Stimulated activated CD4-positive, alpha-beta T cell treated with anti-CD3 and anti-CD28 coated beads, TNF-alpha, amount 100 ng/mL, for 4 hours (primary cell): Measurements from ENCODE around the gene MZT2A.
"Not testable (repeated sequence)": the region's sequence is repeated elsewhere in the genome, so short reads cannot be mapped to it uniquely, and the experiment has no call there.

ENCODE experiments used
- DNase-seq, 3 experiments: peaks; one replicate each; pipeline ENCODE4 v3.0.0-alpha.2; 2020; ENCODE audit warnings: low read depth in 3 of 3

Gene MZT2A, protein sequence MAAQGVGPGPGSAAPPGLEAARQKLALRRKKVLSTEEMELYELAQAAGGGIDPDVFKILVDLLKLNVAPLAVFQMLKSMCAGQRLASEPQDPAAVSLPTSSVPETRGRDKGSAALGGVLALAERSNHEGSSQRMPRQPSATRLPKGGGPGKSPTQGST

DNA sequence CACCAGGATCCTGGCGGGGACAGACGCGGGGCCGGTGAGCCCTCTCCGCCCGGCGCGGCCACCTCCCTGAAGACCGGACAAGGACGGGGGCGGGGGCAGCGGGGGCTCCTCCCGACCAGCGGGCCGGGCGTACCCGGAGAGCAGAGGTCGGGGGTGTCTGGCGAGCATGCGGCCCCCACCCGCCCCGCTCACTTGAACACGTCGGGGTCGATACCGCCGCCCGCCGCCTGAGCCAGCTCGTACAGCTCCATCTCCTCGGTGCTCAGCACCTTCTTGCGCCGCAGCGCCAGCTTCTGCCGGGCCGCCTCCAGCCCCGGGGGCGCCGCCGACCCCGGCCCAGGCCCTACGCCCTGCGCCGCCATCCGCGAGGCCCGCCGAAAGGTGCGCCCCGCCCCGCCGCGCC lies at the start of gene MZT2A:
MZT2A (minus strand) TSS at position 383 of the 403 bp plus-strand sequence; CDS start at position 362, 21 bp downstream.
- DNase-seq = not testable (repeated sequence)

DNA sequence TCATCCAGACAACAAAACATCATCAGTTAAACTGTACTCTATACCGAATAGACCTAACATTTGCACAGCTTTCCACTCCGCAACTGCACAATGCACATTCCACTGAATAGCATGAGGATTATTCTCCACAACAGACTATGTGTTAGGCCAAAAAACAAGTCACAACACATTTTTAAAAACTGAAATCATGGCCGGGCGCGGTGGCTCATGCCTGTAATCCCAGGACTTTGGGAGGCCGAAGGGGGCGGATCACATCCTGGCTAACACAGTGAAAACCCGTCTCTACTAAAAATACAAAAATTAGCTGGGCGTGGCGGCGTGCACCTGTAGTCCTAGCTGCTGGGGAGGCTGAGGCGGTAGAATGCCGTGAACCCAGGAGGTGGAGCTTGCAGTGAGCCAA lies 46.7 kb upstream of the MZT2A start:
- DNase-seq = not testable (repeated sequence)

DNA sequence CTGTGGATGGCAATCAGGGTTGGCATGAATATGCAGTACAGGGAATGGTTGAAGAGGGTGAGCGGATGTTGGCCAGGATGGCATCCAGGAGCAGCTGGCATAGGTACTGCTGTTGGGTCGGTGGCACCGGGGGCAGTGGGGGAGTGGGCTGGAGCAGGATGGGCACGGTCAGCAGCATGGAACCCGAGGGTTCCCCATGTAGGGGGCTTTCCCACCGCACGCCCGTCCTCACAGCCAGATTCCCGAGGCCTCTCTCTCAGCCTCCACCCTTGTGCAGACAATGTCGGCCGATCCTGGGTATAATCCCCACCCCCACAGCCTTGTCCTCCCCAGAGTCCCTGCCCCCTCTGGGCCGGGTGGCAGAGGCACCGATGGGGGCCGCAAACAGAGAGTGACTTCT lies 44.6 kb upstream of the MZT2A start:
- DNase-seq = not testable (repeated sequence)

DNA sequence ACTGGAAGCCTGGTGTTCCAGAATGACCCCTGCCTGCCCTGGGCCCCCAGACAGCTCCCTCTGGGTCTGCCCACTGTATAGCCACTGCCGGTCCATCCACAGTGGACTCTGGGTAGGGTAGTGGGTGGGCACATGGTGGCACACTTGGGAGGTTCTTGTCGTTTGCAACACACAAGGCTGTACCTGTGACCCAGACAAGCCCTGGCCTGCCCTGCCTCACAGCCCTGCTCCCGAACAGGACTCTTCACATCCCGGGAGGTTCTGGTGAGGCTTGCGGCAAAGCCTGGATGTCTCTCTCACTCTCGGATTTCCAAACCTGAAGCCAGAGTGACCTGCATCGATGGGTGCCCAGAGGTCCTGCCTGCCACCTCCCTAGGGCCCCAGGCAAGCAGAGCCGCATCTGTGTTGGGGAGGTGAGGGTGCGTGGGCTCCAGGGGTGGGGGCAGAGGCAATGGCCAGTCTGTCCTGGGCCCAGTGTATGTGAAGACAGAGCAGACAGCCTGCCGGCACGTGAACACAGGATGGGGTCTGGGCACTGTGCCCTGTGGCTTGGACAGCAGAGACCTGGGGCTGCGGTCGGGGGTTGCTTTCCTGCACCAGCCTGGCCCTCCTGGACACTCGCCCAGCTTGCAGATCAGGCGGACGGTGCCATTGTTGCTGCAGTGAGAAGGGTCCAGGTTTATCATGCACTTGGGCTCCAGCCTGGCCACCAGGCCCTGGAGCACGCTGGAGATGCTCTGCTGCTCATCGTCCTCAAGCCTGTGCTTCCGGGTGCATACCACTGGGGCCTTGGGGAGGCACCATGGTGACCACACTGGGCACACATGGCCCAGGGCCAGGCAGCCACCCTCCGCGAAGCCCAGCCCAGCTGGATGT lies 44.0 kb upstream of the MZT2A start:
- DNase-seq = not testable (repeated sequence)

DNA sequence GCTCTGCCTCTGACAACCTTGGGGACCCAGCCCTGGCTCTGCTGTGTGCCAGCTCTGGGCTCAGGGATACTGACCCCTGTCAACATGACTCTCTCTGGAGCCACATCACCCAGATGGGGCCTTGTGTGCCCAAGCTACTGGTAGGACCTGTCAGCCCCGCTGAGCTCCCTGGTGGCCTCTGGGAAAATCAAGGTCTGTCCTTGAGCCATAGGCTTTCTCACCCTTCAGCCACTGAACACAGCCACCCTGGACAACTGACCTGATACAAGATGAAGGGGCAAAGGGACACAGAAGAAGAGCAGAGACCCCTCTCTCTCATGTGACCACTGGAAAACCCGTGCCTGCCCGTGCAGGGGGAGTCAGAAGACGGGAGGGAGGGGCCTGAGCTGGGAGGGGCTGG lies 43.3 kb upstream of the MZT2A start:
- no peak for DNase-seq

DNA sequence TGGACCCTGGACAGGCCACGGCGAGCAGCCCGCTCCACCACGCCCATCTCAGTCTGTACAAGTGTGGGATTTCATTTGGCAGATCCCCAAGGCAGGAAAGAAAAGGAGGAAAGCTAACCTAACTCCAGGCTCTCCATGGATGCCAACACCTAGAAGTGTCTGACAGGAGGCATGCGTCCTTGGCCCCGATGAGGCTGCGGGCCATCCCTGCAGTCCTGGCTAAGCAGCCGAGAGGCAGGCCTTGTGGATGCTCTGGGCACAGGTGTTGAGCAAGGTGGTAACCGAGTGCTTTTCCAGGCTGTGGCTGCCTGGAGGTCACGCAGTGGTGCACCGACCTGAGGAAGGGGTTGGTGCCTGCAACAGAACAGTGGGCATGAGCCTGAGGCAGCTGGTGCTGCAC lies 42.8 kb upstream of the MZT2A start:
- not testable (repeated sequence) for DNase-seq

DNA sequence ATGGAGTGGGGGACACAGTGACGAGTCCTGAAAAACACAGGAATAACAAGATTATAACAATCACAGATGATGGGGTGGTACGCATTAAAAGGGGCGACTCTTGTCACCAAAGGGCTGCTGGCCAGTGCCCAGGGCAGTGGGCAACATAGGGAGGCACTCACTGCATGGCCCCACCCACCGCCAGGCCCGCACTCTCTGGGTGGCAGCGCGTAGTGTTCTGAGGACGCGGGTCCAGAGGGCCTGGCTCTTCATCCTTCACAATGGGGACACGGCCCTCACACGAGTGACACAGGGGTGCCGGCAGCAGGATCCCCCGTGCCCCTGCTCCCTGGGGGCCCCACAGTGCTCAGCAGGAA lies 42.1 kb upstream of the MZT2A start:
- not testable (repeated sequence) for DNase-seq

DNA sequence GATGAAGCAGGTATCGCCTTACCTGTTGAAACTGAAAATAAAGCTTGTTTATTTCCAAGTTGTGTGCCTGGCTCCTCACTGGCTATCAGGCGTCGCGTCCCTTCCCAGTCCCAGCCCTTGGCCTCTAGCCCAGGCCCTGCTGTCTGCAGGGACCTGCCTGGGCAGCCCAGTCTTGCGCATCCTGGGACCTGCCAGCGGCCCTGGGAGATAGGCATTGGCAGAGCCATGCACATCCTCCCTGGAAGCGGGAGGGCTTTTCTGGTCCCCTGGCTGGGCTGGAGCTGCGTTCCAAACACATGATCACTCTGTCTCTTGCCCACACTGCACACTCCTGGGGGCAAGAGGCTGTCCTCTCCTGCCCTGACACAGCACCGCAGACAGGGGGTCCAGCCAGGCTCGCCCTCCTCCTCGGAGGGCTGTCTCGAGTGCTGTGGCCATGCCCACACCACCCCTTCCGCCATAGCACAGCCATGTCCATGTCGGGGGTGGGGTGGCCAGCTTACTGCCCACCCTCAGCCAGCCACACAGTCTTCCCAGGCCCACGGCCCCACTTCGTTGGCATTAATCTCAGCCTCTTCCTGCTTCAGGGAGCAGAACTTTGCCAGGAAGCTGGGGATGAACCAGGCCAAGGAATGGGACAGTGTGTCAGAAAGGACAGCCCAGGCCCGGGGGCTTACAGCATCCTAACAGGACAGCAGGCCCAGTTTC lies 41.6 kb upstream of the MZT2A start:
- DNase-seq = not testable (repeated sequence)

DNA sequence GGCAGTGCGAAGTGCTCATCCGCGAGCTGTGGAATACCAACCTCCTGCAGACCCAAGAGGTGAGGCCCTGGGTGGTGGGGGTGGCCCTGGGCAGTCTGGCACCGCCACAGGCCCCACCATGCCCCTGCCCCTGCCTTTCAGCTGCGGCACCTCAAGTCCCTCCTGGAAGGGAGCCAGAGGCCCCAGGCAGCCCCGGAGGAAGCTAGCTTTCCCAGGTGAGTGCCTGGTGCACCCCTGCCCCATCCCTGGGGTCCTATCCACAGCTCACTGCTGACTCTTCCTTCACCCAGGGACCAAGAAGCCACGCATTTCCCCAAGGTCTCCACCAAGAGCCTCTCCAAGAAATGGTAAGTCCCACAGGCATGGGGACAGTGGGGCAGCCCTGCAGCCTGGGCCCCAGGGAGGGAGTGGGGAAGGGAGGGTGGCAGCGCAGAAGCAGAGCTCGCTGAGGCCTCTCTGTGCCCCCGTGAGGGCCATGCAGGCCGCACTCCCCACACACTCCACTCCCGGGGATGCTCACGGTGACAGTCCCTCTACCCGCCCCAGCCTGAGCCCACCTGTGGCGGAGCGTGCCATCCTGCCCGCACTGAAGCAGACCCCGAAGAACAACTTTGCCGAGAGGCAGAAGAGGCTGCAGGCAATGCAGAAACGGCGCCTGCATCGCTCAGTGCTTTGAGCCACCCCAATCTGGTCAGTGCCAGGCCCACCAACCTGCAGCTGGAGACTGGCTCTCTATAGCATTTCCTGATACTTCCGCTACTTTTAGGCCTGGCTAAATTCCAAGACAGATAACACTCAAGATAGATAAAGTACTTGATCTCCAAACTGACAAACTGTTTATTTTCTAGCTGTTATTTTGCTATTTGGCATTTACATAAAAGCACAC lies 40.8 kb upstream of the MZT2A start:
- DNase-seq = not testable (repeated sequence)

DNA sequence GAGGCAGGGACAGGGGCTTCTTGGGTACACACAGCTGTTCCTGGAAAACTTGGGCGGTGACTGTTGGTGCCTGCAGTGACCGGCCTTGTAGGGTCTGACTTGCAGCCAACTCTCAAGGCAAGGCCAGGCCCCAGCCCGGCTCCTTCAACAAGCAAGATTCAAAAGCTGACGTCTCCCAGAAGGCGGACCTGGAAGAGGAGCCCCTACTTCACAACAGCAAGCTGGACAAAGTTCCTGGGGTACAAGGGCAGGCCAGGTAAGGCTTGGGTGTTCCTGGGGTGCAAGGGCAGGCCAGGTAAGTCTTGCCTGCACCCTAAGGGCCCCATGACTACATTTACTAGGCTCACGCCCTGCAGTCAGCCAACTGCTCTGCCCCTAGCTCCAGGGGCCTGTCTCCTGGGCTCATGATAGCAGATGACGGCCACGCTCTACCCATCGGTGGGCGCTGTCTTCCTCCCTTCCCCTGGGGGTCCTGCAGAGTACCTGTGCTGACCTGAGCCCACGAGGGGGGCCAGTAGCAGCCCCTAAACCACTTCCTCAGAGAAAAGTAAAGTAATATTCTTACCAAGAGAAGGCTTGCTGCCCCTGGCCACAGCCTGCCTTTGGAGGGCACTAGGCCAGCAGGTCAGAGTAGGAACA lies 39.5 kb upstream of the MZT2A start:
- not testable (repeated sequence) for DNase-seq

DNA sequence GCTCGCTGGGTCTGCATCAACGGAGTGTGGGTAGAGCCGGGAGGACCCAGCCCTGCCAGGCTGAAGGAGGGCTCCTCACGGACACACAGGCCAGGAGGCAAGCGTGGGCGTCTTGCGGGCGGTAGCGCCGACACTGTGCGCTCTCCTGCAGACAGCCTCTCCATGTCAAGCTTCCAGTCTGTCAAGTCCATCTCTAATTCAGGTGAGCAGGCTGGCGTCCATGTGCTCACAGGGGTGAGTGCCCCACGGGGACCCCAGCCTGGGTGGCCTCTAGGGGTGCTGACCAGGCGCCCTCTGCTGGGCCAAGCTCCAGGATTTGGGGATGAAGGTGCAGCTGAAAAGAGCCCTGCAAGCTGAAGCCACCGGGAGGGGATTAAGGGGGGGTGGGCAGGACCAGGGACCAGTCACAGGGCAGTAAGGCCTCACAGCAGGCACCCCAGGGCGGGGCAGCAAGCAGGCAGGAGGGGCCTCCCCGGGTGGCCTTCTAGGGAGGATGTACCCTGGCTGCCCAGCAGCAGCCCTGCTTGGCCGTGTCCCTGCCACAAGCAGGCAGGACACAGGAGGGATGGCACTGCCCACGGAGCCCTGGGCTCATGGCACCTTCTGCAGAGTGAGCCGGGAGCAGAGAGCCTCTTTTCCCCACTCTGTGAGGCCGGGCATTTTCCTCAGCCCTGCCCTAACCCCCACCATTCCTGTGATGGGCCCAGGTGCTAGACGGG lies 38.6 kb upstream of the MZT2A start:
- DNase-seq = not testable (repeated sequence)

DNA sequence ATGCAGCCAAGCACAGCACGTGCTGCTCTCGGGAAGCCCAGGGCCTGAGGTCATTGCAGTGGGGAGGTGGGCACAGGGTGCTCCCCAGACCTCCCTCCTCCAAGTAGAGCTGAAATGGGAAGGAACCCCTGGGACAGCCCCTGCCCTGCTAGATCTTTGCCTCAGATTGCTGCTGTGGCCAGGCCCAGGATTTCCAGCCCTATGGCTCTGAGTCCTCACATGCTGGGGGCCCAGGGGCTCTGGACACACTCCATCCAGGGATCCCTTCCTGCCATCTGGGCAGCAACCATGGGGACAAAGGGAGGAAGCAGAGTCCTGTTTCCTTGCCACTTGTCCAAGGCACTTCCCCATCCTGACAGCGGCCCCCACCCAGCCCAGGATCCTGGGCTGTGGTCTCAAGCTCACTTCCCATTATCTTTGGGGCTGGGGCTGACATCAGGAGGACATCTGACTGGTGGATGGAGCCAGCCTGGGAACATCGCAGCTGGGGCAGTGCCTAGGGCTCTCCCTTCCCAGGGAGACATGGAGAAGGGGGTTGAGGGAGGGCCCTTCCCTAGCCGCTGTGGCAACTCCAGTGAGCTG lies 37.8 kb upstream of the MZT2A start:
- DNase-seq = not testable (repeated sequence)

DNA sequence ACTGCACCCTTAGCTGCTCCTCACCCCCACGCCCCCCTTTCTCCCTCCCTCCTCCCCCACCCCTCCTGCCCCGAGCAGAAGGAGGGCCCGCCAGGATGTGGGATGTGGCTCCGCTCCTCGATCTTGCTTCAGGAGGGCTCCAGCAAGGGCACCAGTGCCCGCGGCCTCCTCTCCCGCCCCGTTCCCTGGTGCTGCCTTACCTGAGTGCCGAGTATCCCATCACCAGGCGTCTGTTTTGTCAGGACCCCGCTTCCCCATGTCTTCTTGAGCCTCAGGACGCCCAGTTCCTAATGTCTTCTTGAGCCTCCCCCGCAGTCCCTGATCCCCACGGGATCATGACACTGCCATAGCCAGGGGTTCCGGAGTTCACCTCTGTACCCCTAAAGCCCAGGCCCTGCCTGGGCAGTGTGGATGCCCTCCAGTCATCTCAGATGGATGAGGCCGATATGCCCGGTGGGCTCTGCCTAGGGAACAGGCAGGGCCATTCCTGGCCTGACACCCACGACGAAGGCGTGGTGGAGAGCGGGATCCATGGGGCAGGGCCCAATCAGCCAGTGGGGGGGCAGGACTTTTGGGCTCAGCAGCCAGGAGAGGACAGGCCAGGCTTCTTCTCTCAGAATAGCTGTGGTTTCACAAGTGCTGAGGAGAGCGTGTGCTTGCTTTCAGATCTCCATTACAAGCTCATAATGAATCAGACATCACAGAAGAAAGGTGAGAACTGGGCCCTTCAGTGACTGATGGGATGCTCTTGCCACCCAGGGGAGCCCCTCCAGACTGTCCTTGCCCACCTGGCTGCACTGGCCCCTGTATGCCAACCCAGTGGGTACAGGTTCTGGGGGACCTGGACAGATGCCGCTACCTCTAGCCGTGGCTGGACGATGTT lies 37.0 kb upstream of the MZT2A start:
- not testable (repeated sequence) for DNase-seq

DNA sequence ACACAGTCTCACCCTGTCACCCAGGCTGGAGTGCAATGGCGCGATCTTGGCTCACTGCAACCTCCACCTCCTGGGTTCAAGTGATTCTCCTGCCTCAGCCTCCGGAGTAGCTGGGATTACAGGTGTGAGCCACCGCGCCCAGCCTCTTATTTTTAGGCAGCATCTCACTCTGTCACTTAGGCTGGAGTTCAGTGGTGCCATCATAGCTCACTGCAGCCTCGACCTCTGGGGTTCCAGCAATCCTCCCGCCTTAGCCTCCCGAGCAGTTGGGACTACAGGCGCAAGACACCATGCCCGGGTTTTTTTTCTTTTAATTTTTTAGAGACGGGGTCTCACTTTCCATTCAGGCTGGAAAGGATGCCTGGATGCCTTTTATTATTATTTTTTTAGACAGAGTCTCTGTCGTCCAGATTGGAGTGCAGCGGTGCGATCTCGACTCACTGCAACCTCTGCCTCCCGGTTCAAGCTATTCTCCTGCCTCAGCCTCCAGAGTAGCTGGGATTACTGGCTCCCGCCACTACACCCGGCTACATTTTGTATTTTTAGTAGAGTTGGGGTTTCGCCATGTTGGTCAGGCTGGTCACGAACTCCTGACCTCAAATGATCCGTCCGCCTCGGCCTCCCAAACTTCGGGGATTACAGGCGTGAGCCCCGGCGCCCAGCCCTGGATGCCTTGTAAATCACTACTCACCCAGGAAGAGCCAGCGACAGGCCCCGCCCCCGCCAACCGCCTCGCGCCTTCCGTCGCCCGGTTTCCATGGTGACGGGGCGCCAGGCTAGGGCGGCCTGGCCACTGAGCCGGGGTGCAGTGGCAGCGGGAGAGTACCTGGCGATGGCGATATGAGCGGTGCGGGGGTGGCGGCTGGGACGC lies 35.2 kb upstream of the MZT2A start, which contains the start of gene CCDC74A:
CCDC74A (plus strand) TSS at position 758 of the 871 bp plus-strand sequence; CDS start at position 841, 83 bp downstream.
- peak; percentile 62 to 64 (median 63) for DNase-seq

DNA sequence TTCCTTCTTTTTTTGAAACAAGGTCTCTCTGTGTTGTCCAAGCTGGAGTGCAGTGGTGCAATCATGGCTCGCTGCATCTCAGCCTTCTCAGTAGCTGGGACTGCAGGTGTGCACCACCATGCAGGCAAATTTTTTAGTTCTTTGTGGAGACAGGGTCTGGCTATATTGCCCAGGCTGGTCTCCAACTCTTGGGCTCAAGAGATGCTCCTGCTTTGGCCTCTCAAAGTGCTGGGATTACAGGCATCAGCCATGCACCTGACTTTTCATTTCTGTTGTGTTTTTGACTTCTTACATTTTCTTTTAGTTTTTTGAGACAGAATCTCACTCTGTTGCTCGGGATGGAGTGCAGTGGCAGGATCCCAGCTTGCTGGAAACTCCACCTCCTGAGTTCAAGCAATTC lies 33.1 kb upstream of the MZT2A start:
- DNase-seq = not testable (repeated sequence)

DNA sequence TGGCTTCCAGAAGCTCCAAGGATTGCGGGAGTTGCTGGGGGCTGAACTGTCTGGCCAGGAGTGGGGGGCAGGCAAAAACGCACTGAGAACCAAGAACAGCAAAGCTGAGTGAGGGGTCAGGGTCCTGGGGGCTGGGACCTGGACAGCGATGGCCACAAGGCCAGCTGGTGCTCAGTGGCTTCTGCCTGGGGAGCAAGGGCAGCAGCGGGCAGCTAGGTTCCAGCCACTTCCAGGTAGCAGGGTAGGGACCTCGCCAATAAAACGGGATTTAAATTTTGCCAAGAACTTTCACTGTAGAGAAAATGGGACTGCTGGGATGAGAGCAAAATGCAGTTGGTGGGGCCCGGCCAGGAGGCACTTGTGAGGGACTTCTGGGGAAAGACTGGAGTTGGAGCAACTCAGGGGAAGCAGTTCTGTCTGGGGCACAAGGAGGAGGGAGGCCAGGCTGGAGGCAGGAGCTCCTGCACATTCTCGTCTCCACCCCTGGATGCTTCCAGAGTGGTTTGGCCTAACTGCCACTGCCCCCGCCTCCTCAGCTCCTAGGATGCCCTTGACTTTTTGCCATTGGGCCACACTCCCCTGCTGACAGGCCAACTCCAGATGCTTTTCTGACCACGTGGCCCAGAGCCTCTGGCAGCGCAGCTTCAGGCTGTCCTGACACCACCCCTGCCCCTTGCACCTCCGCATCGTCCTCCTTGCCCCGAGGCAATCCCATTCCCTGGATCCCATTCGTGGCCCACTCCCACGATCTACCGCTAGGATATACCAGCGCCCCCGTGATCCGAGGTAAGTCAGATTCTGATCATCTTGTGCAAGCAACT lies 30.0 kb upstream of the MZT2A start:
- DNase-seq = no peak

DNA sequence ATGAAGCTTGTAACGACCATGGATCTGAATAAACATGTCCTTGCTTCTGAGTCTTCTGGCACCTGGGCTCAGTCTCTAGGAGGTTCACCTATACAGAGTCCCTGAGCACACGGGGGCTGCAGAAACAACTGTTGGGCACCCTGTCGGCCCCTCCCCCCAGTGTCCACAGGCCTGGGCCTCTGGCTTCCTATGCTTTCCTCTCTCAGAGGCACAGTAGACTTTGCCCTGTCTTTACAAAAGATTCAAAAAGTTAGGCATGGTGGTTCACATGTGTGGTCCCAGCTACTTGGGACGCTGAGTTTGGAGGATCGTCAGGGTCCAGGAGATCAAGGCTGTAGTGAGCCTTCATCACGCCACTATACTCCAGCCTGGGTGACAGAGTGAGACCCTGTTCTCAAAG lies 29.3 kb upstream of the MZT2A start:
- DNase-seq = not testable (repeated sequence)
